Astrocyte of the cerebellum (primary cell): ENCODE data around the gene HES3.

Experiments used
- DNase-seq: peaks from one replicate; pipeline ENCODE4 v3.0.0-alpha.2; 2011; ENCODE audit warnings: low read depth
- H3K4me3 ChIP-seq: 2 replicates; pipeline ENCODE4 v1.5.1; 2011; ENCODE audit warnings: mild to moderate bottlenecking, low read depth, low read length, moderate library complexity
- in situ Hi-C: cut with HindIII; loops from 2 replicates; pipeline ENCODE4 v1.10.0; 2017; ENCODE audit warnings: low sequenced_read_pairs
- TF ChIP-seq, protein P1 (sequence below): IDR thresholded peaks from 2 replicates; pipeline ENCODE4 v1.5.1; 2012; ENCODE audit warnings: low read length, low read depth, moderate library complexity, mild to moderate bottlenecking; ENCODE audit errors: missing control alignments

Gene HES3

DNA sequence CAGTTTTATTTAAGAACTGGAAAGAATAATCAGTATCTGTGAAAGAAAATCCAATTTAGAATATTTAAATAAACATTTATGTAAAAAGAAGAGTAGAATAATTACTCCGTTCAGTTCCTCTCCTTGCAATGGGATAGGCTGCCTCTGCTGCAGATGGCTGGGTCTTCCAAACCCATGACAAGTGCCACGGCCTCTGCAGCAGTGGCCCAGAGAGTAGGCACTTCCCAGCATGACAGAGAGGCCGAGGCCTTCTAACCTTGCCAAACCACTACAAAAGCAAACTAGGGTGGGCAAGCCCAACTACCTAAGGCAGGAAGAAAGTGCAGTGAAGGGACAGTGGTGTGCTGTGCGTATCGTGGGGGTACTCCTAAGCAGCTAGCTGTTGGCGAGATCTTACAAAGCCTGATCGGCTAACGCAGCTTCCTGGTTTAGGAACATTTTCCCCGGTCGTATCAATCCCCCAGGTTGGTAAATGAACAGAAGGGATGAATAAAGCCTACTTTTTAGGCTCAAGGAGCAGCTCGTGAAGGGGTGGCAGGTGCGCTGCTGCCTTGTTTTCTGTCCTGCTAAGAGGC is 22.7 kb upstream of the HES3 start:
- no peak for DNase-seq
- in situ Hi-C loops = no loop called here
- H3K4me3 ChIP-seq = no peak overlapping the region
- TF ChIP-seq, protein P1, sequence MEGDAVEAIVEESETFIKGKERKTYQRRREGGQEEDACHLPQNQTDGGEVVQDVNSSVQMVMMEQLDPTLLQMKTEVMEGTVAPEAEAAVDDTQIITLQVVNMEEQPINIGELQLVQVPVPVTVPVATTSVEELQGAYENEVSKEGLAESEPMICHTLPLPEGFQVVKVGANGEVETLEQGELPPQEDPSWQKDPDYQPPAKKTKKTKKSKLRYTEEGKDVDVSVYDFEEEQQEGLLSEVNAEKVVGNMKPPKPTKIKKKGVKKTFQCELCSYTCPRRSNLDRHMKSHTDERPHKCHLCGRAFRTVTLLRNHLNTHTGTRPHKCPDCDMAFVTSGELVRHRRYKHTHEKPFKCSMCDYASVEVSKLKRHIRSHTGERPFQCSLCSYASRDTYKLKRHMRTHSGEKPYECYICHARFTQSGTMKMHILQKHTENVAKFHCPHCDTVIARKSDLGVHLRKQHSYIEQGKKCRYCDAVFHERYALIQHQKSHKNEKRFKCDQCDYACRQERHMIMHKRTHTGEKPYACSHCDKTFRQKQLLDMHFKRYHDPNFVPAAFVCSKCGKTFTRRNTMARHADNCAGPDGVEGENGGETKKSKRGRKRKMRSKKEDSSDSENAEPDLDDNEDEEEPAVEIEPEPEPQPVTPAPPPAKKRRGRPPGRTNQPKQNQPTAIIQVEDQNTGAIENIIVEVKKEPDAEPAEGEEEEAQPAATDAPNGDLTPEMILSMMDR = no peak

DNA sequence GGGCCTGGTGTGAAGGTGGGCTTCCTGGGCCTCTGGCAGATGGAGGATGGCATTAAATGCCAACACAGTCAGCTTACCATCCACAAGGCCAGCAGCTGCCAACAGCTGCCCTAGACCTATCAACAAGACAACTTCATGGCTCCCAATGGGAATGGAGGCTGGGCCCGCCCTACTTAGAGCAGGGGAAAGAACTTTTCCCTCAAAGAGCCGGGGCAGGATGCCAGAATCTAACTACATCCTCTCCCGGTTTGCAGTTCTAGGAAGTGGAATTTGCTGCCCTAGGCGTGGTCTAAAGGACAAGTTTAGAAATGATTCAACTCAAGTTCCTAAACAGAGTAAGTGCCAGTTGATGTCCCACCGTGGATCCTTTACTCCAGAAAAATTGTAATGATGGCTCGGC is 21.3 kb upstream of the HES3 start:
- H3K4me3 ChIP-seq = no peak overlapping the region
- no peak for DNase-seq
- in situ Hi-C loops = no loop called here
- TF ChIP-seq, protein P1 = no peak

DNA sequence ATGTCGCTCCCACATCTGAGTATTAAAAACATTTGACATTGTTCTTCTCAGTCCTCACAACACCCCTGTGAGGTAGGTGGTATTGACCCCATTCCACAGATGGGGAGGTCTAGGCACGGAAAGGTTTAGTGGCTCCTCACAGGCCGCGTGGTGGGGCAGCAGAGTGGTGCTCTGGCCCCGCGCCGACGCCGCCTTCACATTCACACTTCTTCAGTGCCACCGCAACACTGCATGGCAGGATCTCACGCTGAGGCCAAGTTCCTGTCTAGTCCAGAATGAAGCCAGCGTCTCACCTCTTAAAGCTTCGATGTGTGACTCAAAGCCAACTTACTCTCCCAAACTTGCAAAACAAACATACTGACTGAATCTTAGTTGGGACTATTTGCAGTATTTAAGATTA is 20.4 kb upstream of the HES3 start:
- in situ Hi-C loops = no loop called here
- H3K4me3 ChIP-seq = no peak overlapping the region
- TF ChIP-seq, protein P1 = no peak
- no peak for DNase-seq

DNA sequence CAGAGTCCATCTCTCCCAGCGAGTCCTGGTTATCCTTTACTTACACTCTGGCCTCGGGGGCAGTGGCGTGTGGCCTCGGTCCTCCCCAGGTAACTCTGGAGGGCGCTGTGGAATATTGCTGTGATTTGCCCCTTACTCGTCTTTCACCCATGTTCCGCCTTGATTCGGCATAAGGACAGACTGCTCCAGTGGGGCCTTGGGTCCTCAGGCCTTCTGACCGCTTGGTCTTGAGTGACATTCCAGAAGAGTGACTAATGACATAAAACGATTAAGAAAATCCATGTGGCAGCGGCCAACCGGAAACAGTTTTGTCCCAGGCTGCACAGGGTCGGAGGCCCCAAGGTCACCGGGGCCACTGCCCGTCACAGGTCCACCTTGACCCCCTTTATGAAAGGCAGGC is 19.3 kb upstream of the HES3 start:
- in situ Hi-C loops = no loop called here
- TF ChIP-seq, protein P1 = no peak
- DNase-seq = no peak
- H3K4me3 ChIP-seq = no peak overlapping the region

DNA sequence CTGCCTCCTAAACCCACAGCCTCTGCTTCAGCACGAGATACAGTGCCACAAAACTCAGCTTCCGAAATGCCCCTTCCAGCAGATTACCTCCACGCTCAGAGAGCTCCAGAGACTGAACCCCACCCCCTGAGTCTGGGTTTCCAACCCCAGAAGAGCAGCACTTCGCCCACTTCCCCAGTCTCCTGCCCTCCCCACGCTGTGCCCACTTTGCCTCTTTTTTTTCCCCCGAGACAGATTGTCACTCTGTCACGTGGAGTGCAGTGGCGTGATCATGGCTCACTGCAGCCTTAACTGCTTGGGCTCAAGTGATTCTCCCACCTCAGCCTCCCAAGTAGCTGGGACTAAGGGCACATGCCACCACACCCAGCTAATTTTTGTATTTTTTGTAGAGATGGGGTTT is 18.3 kb upstream of the HES3 start:
- TF ChIP-seq, protein P1 = no peak
- no peak for DNase-seq
- in situ Hi-C loops = no loop called here
- H3K4me3 ChIP-seq = no peak overlapping the region

DNA sequence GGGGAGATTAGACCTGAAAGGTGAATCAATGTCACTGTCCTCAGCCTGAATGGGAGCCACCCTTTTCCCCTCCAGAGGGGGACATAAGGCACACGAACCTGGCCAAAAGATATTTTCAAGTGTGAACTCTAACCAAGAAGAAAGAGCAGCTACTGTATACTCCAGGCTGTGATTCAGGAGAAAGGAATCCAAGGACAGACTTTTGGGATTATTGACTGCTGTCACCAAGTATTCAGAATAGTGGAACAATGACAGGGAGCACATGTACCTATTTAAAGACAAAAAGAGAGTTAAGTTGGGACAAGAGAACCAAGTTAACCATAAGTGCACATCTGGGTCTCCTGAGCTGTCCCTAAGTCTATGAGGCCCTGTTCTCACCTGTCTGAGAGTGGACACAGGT is 10.6 kb upstream of the HES3 start:
- in situ Hi-C loops = no loop called here
- TF ChIP-seq, protein P1 = no peak
- no peak overlapping the region for H3K4me3 ChIP-seq
- DNase-seq = no peak
